H1 (cell line): Measurements from ENCODE around the gene MBNL1. TPM values are rescaled to one million over a fixed set of nuclear protein-coding genes. Genes with fewer than 3 reads are reported as not detected.

Experiments used
- CTCF ChIA-PET: fragments of 300-600 bp; sonication (Branson Sonifier 250); formaldehyde crosslinking; loops from one replicate; lab custom pipeline; 2021; ENCODE audit not compliant: partially characterized antibody; lab: Charles Lee
- POLR2A ChIA-PET: fragments of 300-600 bp; sonication (Branson Sonifier 250); formaldehyde crosslinking; loops from one replicate; lab custom pipeline; 2021; ENCODE audit warnings: inconsistent platforms; ENCODE audit not compliant: partially characterized antibody; lab: Charles Lee
- DNase-seq, 2 experiments: peaks; one replicate each; pipeline versions ENCODE4 v3.0.0 to v3.0.0-alpha.2; 2010 to 2022; ENCODE audit warnings: low spot score in 2 of 2, low read depth in 1 of 2, mixed read lengths in 1 of 2
- FAIRE-seq: peaks from 2 replicates; lab custom pipeline; 2011; peaks lifted over from hg19 to GRCh38; lab: Jason Lieb, UNC
- H2AFZ ChIP-seq: 2 replicates; pipeline ENCODE4 v1.8.1; 2012; ENCODE audit warnings: low read length, inconsistent platforms
- H2AK5ac ChIP-seq: 2 replicates; pipeline ENCODE4 v1.6.1; 2013; ENCODE audit warnings: low read depth, low read length
- H2BK120ac ChIP-seq: replicated peaks from 2 replicates; pipeline ENCODE3; 2013; ENCODE audit warnings: low read depth, low read length, inconsistent platforms
- H2BK12ac ChIP-seq: 2 replicates; pipeline ENCODE4 v1.6.1; 2013; ENCODE audit warnings: low read depth, low read length
- H2BK15ac ChIP-seq: 2 replicates; pipeline ENCODE4 v1.6.1; 2013; ENCODE audit warnings: low read length
- H2BK20ac ChIP-seq: 2 replicates; pipeline ENCODE4 v1.6.1; 2013; ENCODE audit warnings: low read length
- H2BK5ac ChIP-seq: 2 replicates; pipeline ENCODE4 v1.6.1; 2013; ENCODE audit warnings: low read depth, low read length
- H3K14ac ChIP-seq: 2 replicates; pipeline ENCODE4 v1.6.1; 2013; ENCODE audit warnings: inconsistent platforms; ENCODE audit not compliant: insufficient read length
- H3K18ac ChIP-seq: 2 replicates; pipeline ENCODE4 v1.6.1; 2013; ENCODE audit warnings: low read length; ENCODE audit errors: extremely low read depth
- H3K23ac ChIP-seq: 2 replicates; pipeline ENCODE4 v1.6.1; 2013; ENCODE audit warnings: inconsistent platforms; ENCODE audit not compliant: insufficient read length
- H3K23me2 ChIP-seq: 2 replicates; pipeline ENCODE4 v1.6.1; 2013; ENCODE audit warnings: low read depth, low read length
- H3K27ac ChIP-seq: 2 replicates; pipeline ENCODE4 v1.6.1; 2011; ENCODE audit warnings: low read depth, low read length, inconsistent platforms
- H3K27me3 ChIP-seq, 4 experiments: replicated peaks in 1 of 4; 1 replicate in 1 of 4; 2 replicates in 3 of 4; pipeline versions ENCODE4 v1.6.1 to v1.8.1; 2011 to 2013; ENCODE audit warnings: low read length in 3 of 4, mild to moderate bottlenecking in 3 of 4, inconsistent platforms in 2 of 4, mixed read lengths in 2 of 4, moderate library complexity in 1 of 4; ENCODE audit not compliant: control insufficient read depth in 3 of 4, insufficient read depth in 3 of 4; ENCODE audit errors: extremely low read depth in 1 of 4
- H3K36me3 ChIP-seq, 4 experiments: 2 replicates each; pipeline versions ENCODE4 v1.6.1 to v1.8.1; 2011 to 2013; ENCODE audit warnings: mild to moderate bottlenecking in 4 of 4, low read length in 3 of 4, moderate library complexity in 2 of 4, control low read depth in 1 of 4, inconsistent platforms in 1 of 4; ENCODE audit not compliant: insufficient read depth in 4 of 4, control insufficient read depth in 2 of 4
- H3K4ac ChIP-seq: replicated peaks from 2 replicates; pipeline ENCODE3; 2013; ENCODE audit warnings: low read length, low read depth, mixed read lengths, inconsistent platforms; ENCODE audit not compliant: insufficient read length
- H3K4me1 ChIP-seq, 4 experiments: replicated peaks in 1 of 4; 1 replicate in 1 of 4; 2 replicates in 3 of 4; pipeline versions ENCODE4 v1.6.1 to v1.8.1; 2011 to 2013; ENCODE audit warnings: low read length in 3 of 4, inconsistent platforms in 2 of 4, mixed read lengths in 1 of 4; ENCODE audit not compliant: insufficient read depth in 4 of 4, control insufficient read depth in 3 of 4
- H3K4me2 ChIP-seq, 2 experiments: 2 replicates each; pipeline versions ENCODE4 v1.6.1 to v1.8.1; 2011 to 2013; ENCODE audit warnings: low read depth in 2 of 2, low read length in 2 of 2, control low read depth in 1 of 2, inconsistent platforms in 1 of 2, mild to moderate bottlenecking in 1 of 2; ENCODE audit not compliant: insufficient read depth in 1 of 2
- H3K4me3 ChIP-seq, 4 experiments: fragments of 200-600, 300-600 bp in 1 of 4; sonication (generic), shearing (Covaris generic), sonication (Bioruptor Twin) in 1 of 4; 2 replicates each; pipeline versions ENCODE4 v1.5.1 to v1.8.1; 2011 to 2016; ENCODE audit warnings: low read length in 4 of 4, low read depth in 3 of 4, control low read depth in 2 of 4, inconsistent platforms in 2 of 4, mild to moderate bottlenecking in 2 of 4, mixed read lengths in 1 of 4, moderate library complexity in 1 of 4; ENCODE audit not compliant: insufficient read depth in 2 of 4; ENCODE audit errors: extremely low read depth in 1 of 4
- H3K56ac ChIP-seq: replicated peaks from 2 replicates; pipeline ENCODE3; 2013; ENCODE audit warnings: low read depth, mild to moderate bottlenecking, mixed read lengths, low read length, inconsistent platforms; ENCODE audit not compliant: insufficient read length
- H3K79me1 ChIP-seq: 2 replicates; pipeline ENCODE4 v1.6.1; 2013; ENCODE audit warnings: low read depth, low read length, control low read depth
- H3K79me2 ChIP-seq, 2 experiments: 2 replicates each; pipeline versions ENCODE4 v1.6.1 to v1.8.1; 2012 to 2013; ENCODE audit warnings: low read length in 2 of 2, mild to moderate bottlenecking in 2 of 2, inconsistent platforms in 1 of 2; ENCODE audit not compliant: insufficient read depth in 2 of 2, control insufficient read depth in 1 of 2
- H3K9ac ChIP-seq, 4 experiments: replicated peaks in 1 of 4; 1 replicate in 1 of 4; 2 replicates in 3 of 4; pipeline versions ENCODE4 v1.6.1 to v1.8.1; 2011 to 2013; ENCODE audit warnings: low read depth in 3 of 4, low read length in 3 of 4, control low read depth in 2 of 4, mild to moderate bottlenecking in 2 of 4, moderate library complexity in 2 of 4, inconsistent platforms in 1 of 4; ENCODE audit errors: extremely low read depth in 1 of 4
- H3K9me3 ChIP-seq, 2 experiments: 2 replicates each; pipeline versions ENCODE4 v1.6.1 to v1.8.1; 2012 to 2013; ENCODE audit warnings: mild to moderate bottlenecking in 2 of 2, moderate library complexity in 2 of 2, control low read depth in 1 of 2, inconsistent platforms in 1 of 2, low read depth in 1 of 2, low read length in 1 of 2, mixed read lengths in 1 of 2; ENCODE audit not compliant: insufficient read depth in 2 of 2
- H4K20me1 ChIP-seq, 2 experiments: replicated peaks in 1 of 2; 2 replicates each; pipeline versions ENCODE3 to v1.8.1; 2011 to 2013; ENCODE audit warnings: inconsistent platforms in 2 of 2, low read length in 2 of 2, mild to moderate bottlenecking in 1 of 2; ENCODE audit not compliant: insufficient read depth in 2 of 2, control insufficient read depth in 1 of 2
- H4K5ac ChIP-seq: 2 replicates; pipeline ENCODE4 v1.6.1; 2013; ENCODE audit warnings: low read length, low read depth, mixed read lengths, inconsistent platforms; ENCODE audit not compliant: insufficient read length
- H4K8ac ChIP-seq: 2 replicates; pipeline ENCODE4 v1.8.0; 2013; ENCODE audit warnings: mild to moderate bottlenecking, moderate library complexity, low read length, inconsistent platforms; ENCODE audit not compliant: insufficient read depth; ENCODE audit errors: extremely low read depth
- H4K91ac ChIP-seq: replicated peaks from 2 replicates; pipeline ENCODE3; 2013; ENCODE audit warnings: low read length, mixed read lengths, inconsistent platforms; ENCODE audit not compliant: insufficient read length
- CTBP2 ChIP-seq: IDR thresholded peaks from 2 replicates; pipeline ENCODE4 v1.7.0; 2011; ENCODE audit warnings: borderline replicate concordance, mild to moderate bottlenecking, moderate library complexity, mixed read lengths, low read length; ENCODE audit not compliant: insufficient read depth, insufficient read length
- EGR1 ChIP-seq: IDR thresholded peaks from 2 replicates; pipeline ENCODE4 v1.6.1; 2011; ENCODE audit warnings: low read depth, low read length, borderline replicate concordance
- EZH2 ChIP-seq: fragments of 200-600 bp; sonication (generic); IDR thresholded peaks from 2 replicates; pipeline ENCODE4 v1.7.1; 2012; ENCODE audit warnings: low read depth, mild to moderate bottlenecking, moderate library complexity, low read length, inconsistent platforms; ENCODE audit not compliant: severe bottlenecking
- FOSL1 ChIP-seq: IDR thresholded peaks from 2 replicates; pipeline ENCODE4 v1.6.1; 2011; ENCODE audit warnings: mild to moderate bottlenecking, low read depth, low read length, moderate library complexity; ENCODE audit not compliant: insufficient read depth
- GTF2F1 ChIP-seq: IDR thresholded peaks from 2 replicates; pipeline ENCODE4 v1.6.1; 2012; ENCODE audit warnings: low read depth, low read length, improper control_type of control experiment, borderline replicate concordance
- HDAC6 ChIP-seq: IDR thresholded peaks from one replicate; pipeline ENCODE4 v1.7.1; 2012; ENCODE audit warnings: low read depth, mild to moderate bottlenecking, inconsistent platforms, low read length, moderate library complexity
- NANOG ChIP-seq: IDR thresholded peaks from 2 replicates; pipeline ENCODE4 v1.6.1; 2011; ENCODE audit warnings: low read length, low read depth, mild to moderate bottlenecking, inconsistent platforms; ENCODE audit not compliant: insufficient read depth, poor library complexity, severe bottlenecking
- RAD21 ChIP-seq, 2 experiments: IDR thresholded peaks in 1 of 2; conservative IDR thresholded peaks in 1 of 2; 2 replicates each; pipeline ENCODE4 v1.6.1; 2011; ENCODE audit warnings: low read depth in 2 of 2, low read length in 2 of 2, improper control_type of control experiment in 1 of 2, inconsistent platforms in 1 of 2, mild to moderate bottlenecking in 1 of 2, moderate library complexity in 1 of 2
- RNF2 ChIP-seq: fragments of 200-900, 300-1000 bp; sonication (generic); IDR thresholded peaks from 2 replicates; pipeline ENCODE4 v1.7.1; 2016; ENCODE audit warnings: borderline replicate concordance, low read depth, mild to moderate bottlenecking, antibody characterized with exemption, low read length; ENCODE audit not compliant: poor library complexity, severe bottlenecking; ENCODE audit errors: missing control alignments
- SIN3A ChIP-seq, 2 experiments: IDR thresholded peaks in 1 of 2; conservative IDR thresholded peaks in 1 of 2; 2 replicates each; pipeline ENCODE4 v1.6.1; 2011 to 2012; ENCODE audit warnings: low read length in 2 of 2, improper control_type of control experiment in 1 of 2, low read depth in 1 of 2, mild to moderate bottlenecking in 1 of 2
- SUZ12 ChIP-seq: fragments of 200-600 bp; sonication (generic); IDR thresholded peaks from 2 replicates; pipeline ENCODE4 v1.6.1; 2012; ENCODE audit warnings: mild to moderate bottlenecking, inconsistent platforms, low read length, moderate library complexity, mixed read lengths
- whole genome bisulfite sequencing, 2 experiments: shearing (Covaris generic) in 1 of 2; methylation state at CpG; one replicate each; pipeline versions ENCODE4 v1.1.6 to v1.1.7; 2013 to 2015; ENCODE audit warnings: low lambda C conversion rate in 2 of 2, mixed read lengths in 2 of 2, inconsistent platforms in 1 of 2, low coverage in 1 of 2, missing lambda C conversion rate in 1 of 2; ENCODE audit not compliant: insufficient replicate concordance in 2 of 2, insufficient coverage in 1 of 2, insufficient read length in 1 of 2; ENCODE audit errors: extremely low coverage in 1 of 2, missing lambda C conversion rate in 1 of 2; 5-methylcytosine and 5-hydroxymethylcytosine counted together
- polyA plus RNA-seq, 7 experiments: library from polyadenylated mRNA; depleted of rRNA in 3 of 7; stranded (reverse) in 5 of 7; unstranded in 2 of 7; fragments of >200 nt in 5 of 7; fragments of 200-250 nt in 2 of 7; gene quantifications; 1 replicate in 5 of 7; 2 replicates in 1 of 7; 4 replicates in 1 of 7; pipeline versions ENCODE4 v1.2.1 to v1.2.3, GENCODE V29; 2011 to 2013; ENCODE audit warnings: missing spikeins in 2 of 7, mixed read lengths in 2 of 7
- total RNA-seq: library from RNA; stranded (reverse); fragmentation: NEBNext Ultra II Directional; extraction: Animal tissue kit (Norgen Biotek cat#: 25700); gene quantifications from 2 replicates; pipeline ENCODE4 v1.2.1, GENCODE V29; 2021

Gene MBNL1
- total and polyA plus RNA-seq, 2 of the 8 experiments (the other 6 are each of a cell fraction or from before 2014, with no cell fraction given) = 5.0 to 16.4 TPM

DNA sequence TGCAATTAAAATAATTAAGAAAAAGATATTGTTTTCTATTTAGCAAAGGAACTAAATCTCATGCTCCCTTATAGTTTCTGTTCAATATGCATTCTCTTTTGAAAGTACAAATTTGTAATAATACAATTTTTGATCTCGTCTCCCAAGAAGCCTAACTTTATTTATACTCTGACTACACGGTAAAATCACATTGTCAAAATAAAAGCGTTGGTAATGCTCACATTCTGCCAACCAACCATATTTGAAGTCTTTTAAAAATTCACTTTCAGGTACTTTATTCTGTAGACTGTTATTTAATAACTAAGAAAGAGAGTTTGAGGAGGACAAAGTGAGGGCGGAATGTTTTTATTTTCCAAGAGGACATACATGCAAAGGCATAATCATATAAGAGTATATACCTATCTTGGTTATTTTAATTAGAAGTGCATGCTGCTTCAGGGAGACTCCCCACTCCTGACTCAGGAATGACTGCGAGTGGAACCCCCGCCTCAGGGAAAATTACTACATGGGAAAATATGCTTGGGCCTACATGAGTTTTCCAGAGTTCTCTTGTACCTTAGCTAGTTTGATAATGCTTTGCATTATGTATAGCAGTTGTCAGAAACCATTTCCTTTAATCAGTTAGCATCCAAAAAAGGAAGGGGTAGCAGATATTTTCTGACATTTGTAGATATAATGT is 19.3 kb downstream of the MBNL1 start:
- no peak overlapping the region for H3K27ac ChIP-seq
- H3K14ac ChIP-seq = no peak overlapping the region
- H3K4me1 ChIP-seq = 0 out of 7 replicates have a peak, but pooled peaks cover 0 to 3% (median 0%) of the 10 kb centered on the region in 4 experiments
- no peak overlapping the region for H3K56ac ChIP-seq
- no peak overlapping the region for H2BK15ac ChIP-seq
- no peak overlapping the region for H3K18ac ChIP-seq
- no peaks in the 10 kb centered on the region for H4K20me1 ChIP-seq
- H2BK20ac ChIP-seq = no peak overlapping the region
- peaks cover 0 to 88% of the 10 kb centered on the region in 2 experiments; a peak in 2 of 4 replicates for H3K79me2 ChIP-seq
- H3K79me1 ChIP-seq = no peaks in the 10 kb centered on the region
- ChIA-PET POLR2A (no interaction called here), CTCF (interaction anchor here (0.7 to 1.6 kb wide), 2 partner anchors 15 to 31 kb away, joined by 3 read pairs; no protein-coding TSS in a partner anchor)
- H3K27me3 ChIP-seq = no peaks in the 10 kb centered on the region
- no peaks in the 10 kb centered on the region for H3K9me3 ChIP-seq
- no peak overlapping the region for H2BK5ac ChIP-seq
- no peaks in the 10 kb centered on the region for H3K36me3 ChIP-seq
- H3K23me2 ChIP-seq = no peaks in the 10 kb centered on the region
- no peak overlapping the region for H2BK12ac ChIP-seq
- H3K9ac ChIP-seq = no peak overlapping the region
- no peak overlapping the region for H2AFZ ChIP-seq
- no peak overlapping the region for H4K8ac ChIP-seq
- whole genome bisulfite sequencing, 2 experiments = 86% methylated on average over 6 of the region's 6 CpGs; no CpG with 5 or more reads in 1 of the 2 experiments
- H2BK120ac ChIP-seq = no peak overlapping the region
- DNase-seq (no peak), FAIRE-seq (no peak)
- no peak overlapping the region for H3K4me3 ChIP-seq
- H3K4ac ChIP-seq = no peak overlapping the region
- no peak overlapping the region for H3K23ac ChIP-seq
- H4K5ac ChIP-seq = no peak overlapping the region
- no peak overlapping the region for H2AK5ac ChIP-seq
- no peak overlapping the region for H4K91ac ChIP-seq
- H3K4me2 ChIP-seq = no peak overlapping the region
- TF ChIP-seq RAD21 (IDR thresholded peaks at IDR 0.05 in 1 of 2, conservative IDR thresholded peaks at IDR 0.05 in 1 of 2; ENCODE audit: low read depth in 2 of 2, low read length in 2 of 2) = no peak
- no peak for TF ChIP-seq CTBP2
- no peak for TF ChIP-seq GTF2F1
- TF ChIP-seq SUZ12 = no peak
- TF ChIP-seq FOSL1 = no peak
- no peak for TF ChIP-seq RNF2
- TF ChIP-seq NANOG = no peak
- TF ChIP-seq SIN3A (conservative IDR thresholded peaks at IDR 0.05 in 1 of 2, IDR thresholded peaks at IDR 0.05 in 1 of 2; ENCODE audit: low read depth in 1 of 2, low read length in 2 of 2) = no peak
- no peak for TF ChIP-seq EZH2
- no peak for TF ChIP-seq EGR1
- no peak for TF ChIP-seq HDAC6
